ENCODE measurements around the gene NINJ2. TPM values are rescaled to one million over a fixed set of nuclear protein-coding genes. Genes with fewer than 3 reads are reported as not detected.

NINJ2 gene
- polyA plus RNA-seq, 1 of the 3 experiments (the other 2 are of a cell fraction): 0.07 TPM

DNA sequence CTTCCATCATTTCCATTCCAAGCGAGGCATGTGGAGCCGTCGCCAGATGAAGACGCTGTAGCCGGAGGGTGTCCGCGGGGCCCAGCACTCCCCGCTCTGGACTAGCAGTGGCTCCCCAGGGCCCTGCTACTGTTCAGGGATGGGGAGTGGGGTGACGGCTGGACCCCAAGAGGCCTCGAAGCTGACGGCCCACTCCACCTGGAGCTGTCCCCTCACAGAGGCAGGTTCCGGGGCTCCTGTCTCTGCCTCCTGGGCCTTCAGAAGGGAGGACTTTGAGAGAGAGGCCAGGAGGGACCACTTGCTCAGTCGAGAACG is 101.9 kb downstream of the NINJ2 start:
- Histone ChIP-seq H4K20me1 (ENCODE audit: insufficient read depth) (no peaks in the 10 kb centered on the region), H3K9ac (no peak overlapping the region), H3K27me3 (ENCODE audit: insufficient read depth) (no peaks in the 10 kb centered on the region; the same call in 1 of the 2 replicates), H2AFZ (ENCODE audit: low read depth) (no peak overlapping the region), H3K4me1 (ENCODE audit: control insufficient read depth in 1 of 2, insufficient read depth in 2 of 2, low read depth in 1 of 2, low read length in 1 of 2) (peaks cover 0 to 16% of the 10 kb centered on the region in 2 experiments; a peak in 1 of 4 replicates), H3K27ac (ENCODE audit: low read depth in 2 of 2, low read length in 1 of 2) (no peak overlapping the region), H3K9me3 (no peaks in the 10 kb centered on the region), H3K4me3 (ENCODE audit: low read depth in 2 of 2, low read length in 1 of 2) (no peak overlapping the region), H3K4me2 (no peak overlapping the region), H3K9me2 (no peaks in the 10 kb centered on the region), H3F3A (replicated peaks; ENCODE audit: insufficient read depth) (no peaks in the 10 kb centered on the region), H3K36me3 (replicated peaks in 1 of 2; ENCODE audit: control insufficient read depth in 1 of 2, insufficient read depth in 2 of 2, low read length in 1 of 2) (no peaks in the 10 kb centered on the region), H3K79me2 (ENCODE audit: insufficient read depth) (no peaks in the 10 kb centered on the region)
- WGBS (ENCODE audit: low lambda C conversion rate): 85% methylated on average over 14 of the region's 14 CpGs
- no peak for DNase-seq
- POLR2A ChIA-PET: no interaction called here
- TF ChIP-seq JUND (IDR thresholded peaks at IDR 0.05) (no peak), CHD2 (IDR thresholded peaks at IDR 0.05; ENCODE audit: low read length, partially characterized antibody) (no peak), MXI1 (IDR thresholded peaks at IDR 0.05; ENCODE audit: low read depth, low read length) (no peak), RAD21 (IDR thresholded peaks at IDR 0.05; ENCODE audit: low read length) (no peak), TAF1 (IDR thresholded peaks at IDR 0.05; ENCODE audit: borderline replicate concordance, low read depth, low read length) (no peak), SMC3 (IDR thresholded peaks at IDR 0.05; ENCODE audit: low read depth, low read length) (no peak), FOSL2 (IDR thresholded peaks at IDR 0.05; ENCODE audit: borderline replicate concordance, low read depth) (no peak), GABPA (IDR thresholded peaks at IDR 0.05; ENCODE audit: low read depth) (no peak), ELF1 (IDR thresholded peaks at IDR 0.05) (no peak), TCF12 (IDR thresholded peaks at IDR 0.05) (no peak), GATA2 (CRISPR knock-in tag; IDR thresholded peaks at IDR 0.05) (no peak), RXRA (IDR thresholded peaks at IDR 0.05; ENCODE audit: borderline replicate concordance, low read depth) (no peak)
- TF ChIP-seq, protein P1, sequence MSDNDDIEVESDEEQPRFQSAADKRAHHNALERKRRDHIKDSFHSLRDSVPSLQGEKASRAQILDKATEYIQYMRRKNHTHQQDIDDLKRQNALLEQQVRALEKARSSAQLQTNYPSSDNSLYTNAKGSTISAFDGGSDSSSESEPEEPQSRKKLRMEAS (IDR thresholded peaks at IDR 0.05; ENCODE audit: low read depth): no peak
- TF ChIP-seq, protein P2, sequence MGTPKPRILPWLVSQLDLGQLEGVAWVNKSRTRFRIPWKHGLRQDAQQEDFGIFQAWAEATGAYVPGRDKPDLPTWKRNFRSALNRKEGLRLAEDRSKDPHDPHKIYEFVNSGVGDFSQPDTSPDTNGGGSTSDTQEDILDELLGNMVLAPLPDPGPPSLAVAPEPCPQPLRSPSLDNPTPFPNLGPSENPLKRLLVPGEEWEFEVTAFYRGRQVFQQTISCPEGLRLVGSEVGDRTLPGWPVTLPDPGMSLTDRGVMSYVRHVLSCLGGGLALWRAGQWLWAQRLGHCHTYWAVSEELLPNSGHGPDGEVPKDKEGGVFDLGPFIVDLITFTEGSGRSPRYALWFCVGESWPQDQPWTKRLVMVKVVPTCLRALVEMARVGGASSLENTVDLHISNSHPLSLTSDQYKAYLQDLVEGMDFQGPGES (IDR thresholded peaks at IDR 0.05; ENCODE audit: low read depth, low read length): no peak
- TF ChIP-seq, protein P3, sequence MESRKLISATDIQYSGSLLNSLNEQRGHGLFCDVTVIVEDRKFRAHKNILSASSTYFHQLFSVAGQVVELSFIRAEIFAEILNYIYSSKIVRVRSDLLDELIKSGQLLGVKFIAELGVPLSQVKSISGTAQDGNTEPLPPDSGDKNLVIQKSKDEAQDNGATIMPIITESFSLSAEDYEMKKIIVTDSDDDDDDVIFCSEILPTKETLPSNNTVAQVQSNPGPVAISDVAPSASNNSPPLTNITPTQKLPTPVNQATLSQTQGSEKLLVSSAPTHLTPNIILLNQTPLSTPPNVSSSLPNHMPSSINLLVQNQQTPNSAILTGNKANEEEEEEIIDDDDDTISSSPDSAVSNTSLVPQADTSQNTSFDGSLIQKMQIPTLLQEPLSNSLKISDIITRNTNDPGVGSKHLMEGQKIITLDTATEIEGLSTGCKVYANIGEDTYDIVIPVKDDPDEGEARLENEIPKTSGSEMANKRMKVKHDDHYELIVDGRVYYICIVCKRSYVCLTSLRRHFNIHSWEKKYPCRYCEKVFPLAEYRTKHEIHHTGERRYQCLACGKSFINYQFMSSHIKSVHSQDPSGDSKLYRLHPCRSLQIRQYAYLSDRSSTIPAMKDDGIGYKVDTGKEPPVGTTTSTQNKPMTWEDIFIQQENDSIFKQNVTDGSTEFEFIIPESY (IDR thresholded peaks at IDR 0.05; ENCODE audit: borderline replicate concordance, low read depth): no peak
- CTCF ChIA-PET: interaction anchor here (1.1 to 8.7 kb wide), 6 partner anchors 8 to 388 kb away, joined by 3 to 52 read pairs (median 6); partner anchors contain the start of gene RAD52

DNA sequence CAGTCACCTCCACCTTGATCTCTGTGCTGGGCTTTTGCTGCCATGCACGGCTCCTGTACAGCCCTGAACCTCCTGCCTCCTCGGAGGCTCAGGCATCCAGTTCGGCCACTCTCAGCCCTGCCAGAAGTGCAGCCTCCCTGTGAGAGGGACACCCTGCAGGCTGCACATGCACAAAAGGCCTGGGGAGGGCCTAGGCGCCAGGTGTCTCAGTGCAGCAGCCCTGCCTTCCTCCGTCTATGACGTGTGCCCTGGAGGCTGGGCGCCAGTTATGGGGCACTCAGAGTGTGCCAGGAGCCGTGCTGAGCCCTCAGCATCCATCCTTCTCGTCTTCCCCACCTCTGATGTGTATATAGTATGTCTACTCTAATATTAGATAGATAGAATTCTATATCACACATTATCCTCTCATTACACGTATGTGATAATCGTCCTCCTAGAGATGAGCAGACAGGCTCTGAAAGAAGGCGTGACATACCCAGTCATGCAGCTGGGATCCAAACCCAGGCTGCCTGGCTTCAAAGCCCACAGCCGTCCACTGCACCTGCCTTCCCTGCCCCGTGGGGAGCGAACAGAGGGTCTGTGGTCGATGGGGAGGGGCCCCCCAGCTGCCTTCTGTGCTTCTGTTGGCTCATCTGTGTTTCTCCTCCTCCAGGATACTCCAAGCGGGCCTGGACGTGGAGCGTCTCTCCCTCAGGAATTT is 102.4 kb downstream of the NINJ2 start:
- H2AFZ ChIP-seq (ENCODE audit: low read depth): no peak overlapping the region
- ChIA-PET CTCF (interaction anchor here (1.1 to 8.7 kb wide), 8 partner anchors 9 to 389 kb away, joined by 3 to 52 read pairs (median 6); partner anchors contain the start of gene RAD52), POLR2A (no interaction called here)
- no peak overlapping the region for H3K4me2 ChIP-seq
- no peaks in the 10 kb centered on the region for H3K9me2 ChIP-seq
- no peak overlapping the region for H3K4me3 ChIP-seq (ENCODE audit: low read depth in 2 of 2, low read length in 1 of 2)
- 71% methylated on average over 10 of the region's 19 CpGs for WGBS (ENCODE audit: low lambda C conversion rate)
- peaks cover 0 to 16% of the 10 kb centered on the region in 2 experiments; a peak in 1 of 4 replicates for H3K4me1 ChIP-seq (ENCODE audit: control insufficient read depth in 1 of 2, insufficient read depth in 2 of 2, low read depth in 1 of 2, low read length in 1 of 2)
- no peaks in the 10 kb centered on the region for H4K20me1 ChIP-seq (ENCODE audit: insufficient read depth)
- no peaks in the 10 kb centered on the region for H3K79me2 ChIP-seq (ENCODE audit: insufficient read depth)
- no peaks in the 10 kb centered on the region; the same call in 1 of the 2 replicates for H3K27me3 ChIP-seq (ENCODE audit: insufficient read depth)
- H3K9me3 ChIP-seq: no peaks in the 10 kb centered on the region
- no peak overlapping the region for H3K27ac ChIP-seq (ENCODE audit: low read depth in 2 of 2, low read length in 1 of 2)
- H3K9ac ChIP-seq: no peak overlapping the region
- no peak for TF ChIP-seq RAD21 (IDR thresholded peaks at IDR 0.05; ENCODE audit: low read length)
- TF ChIP-seq TEAD4 (IDR thresholded peaks at IDR 0.05; ENCODE audit: borderline replicate concordance, insufficient read depth): no peak
- TF ChIP-seq POLR2AphosphoS5 (IDR thresholded peaks at IDR 0.05; ENCODE audit: low read depth, low read length): no peak
- TF ChIP-seq JUND (IDR thresholded peaks at IDR 0.05): no peak
- TF ChIP-seq, protein P4, sequence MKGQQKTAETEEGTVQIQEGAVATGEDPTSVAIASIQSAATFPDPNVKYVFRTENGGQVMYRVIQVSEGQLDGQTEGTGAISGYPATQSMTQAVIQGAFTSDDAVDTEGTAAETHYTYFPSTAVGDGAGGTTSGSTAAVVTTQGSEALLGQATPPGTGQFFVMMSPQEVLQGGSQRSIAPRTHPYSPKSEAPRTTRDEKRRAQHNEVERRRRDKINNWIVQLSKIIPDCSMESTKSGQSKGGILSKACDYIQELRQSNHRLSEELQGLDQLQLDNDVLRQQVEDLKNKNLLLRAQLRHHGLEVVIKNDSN (IDR thresholded peaks at IDR 0.05; ENCODE audit: borderline replicate concordance, low read depth): no peak
- TF ChIP-seq SMC3 (IDR thresholded peaks at IDR 0.05; ENCODE audit: low read depth, low read length): no peak
- TF ChIP-seq RXRA (IDR thresholded peaks at IDR 0.05; ENCODE audit: borderline replicate concordance, low read depth): no peak
- TF ChIP-seq MXI1 (IDR thresholded peaks at IDR 0.05; ENCODE audit: low read depth, low read length): no peak
- TF ChIP-seq, protein P1 (IDR thresholded peaks at IDR 0.05; ENCODE audit: low read depth): no peak
- no peaks in the 10 kb centered on the region for H3F3A ChIP-seq (replicated peaks; ENCODE audit: insufficient read depth)
- no peaks in the 10 kb centered on the region for H3K36me3 ChIP-seq (replicated peaks in 1 of 2; ENCODE audit: control insufficient read depth in 1 of 2, insufficient read depth in 2 of 2, low read length in 1 of 2)
- DNase-seq: no peak
